ENCODE results near the gene BCDIN3D. TPM values are rescaled to one million over a fixed set of nuclear protein-coding genes. Genes with fewer than 3 reads are reported as not detected.

The BCDIN3D gene
- total RNA-seq, 1 donor from 2014 or later, result 5.3 TPM

DNA sequence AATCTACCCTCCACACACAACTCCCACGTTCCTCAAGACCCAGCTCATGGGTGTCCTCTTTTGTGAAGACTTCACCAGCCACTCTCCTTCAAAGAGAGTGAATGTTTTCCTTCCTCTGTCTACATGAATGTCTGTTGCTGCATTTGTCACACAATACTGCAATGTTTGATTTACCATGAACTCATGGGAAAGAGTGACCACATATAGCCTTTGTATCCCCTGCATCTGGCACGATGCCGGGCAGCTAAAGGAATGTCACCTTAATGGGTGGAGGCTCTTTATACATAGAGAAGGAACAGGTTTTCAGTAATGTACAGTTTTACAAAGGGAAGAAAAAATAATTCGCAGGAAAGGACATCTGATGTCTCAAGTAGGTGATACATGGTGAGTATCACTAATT, 12.1 kb upstream of the BCDIN3D start:
- DNase-seq (ENCODE audit: extremely low spot score, unreplicated experiment), result no peak
- H3K4me1 Mint-ChIP-seq (ENCODE audit: unreplicated experiment), result peaks cover 3% of the 10 kb centered on the region
- H3K27ac Mint-ChIP-seq (ENCODE audit: unreplicated experiment), result no peak overlapping the region
- no peaks in the 10 kb centered on the region for H3K9me3 Mint-ChIP-seq (ENCODE audit: unreplicated experiment)
- H3K36me3 Mint-ChIP-seq (ENCODE audit: unreplicated experiment), result no peaks in the 10 kb centered on the region
- TF ChIP-seq, protein P1, sequence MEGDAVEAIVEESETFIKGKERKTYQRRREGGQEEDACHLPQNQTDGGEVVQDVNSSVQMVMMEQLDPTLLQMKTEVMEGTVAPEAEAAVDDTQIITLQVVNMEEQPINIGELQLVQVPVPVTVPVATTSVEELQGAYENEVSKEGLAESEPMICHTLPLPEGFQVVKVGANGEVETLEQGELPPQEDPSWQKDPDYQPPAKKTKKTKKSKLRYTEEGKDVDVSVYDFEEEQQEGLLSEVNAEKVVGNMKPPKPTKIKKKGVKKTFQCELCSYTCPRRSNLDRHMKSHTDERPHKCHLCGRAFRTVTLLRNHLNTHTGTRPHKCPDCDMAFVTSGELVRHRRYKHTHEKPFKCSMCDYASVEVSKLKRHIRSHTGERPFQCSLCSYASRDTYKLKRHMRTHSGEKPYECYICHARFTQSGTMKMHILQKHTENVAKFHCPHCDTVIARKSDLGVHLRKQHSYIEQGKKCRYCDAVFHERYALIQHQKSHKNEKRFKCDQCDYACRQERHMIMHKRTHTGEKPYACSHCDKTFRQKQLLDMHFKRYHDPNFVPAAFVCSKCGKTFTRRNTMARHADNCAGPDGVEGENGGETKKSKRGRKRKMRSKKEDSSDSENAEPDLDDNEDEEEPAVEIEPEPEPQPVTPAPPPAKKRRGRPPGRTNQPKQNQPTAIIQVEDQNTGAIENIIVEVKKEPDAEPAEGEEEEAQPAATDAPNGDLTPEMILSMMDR (IDR thresholded peaks at IDR 0.05), result no peak
- peaks cover 78% of the 10 kb centered on the region for H3K27me3 Mint-ChIP-seq (ENCODE audit: unreplicated experiment)
- H3K4me3 Mint-ChIP-seq (ENCODE audit: unreplicated experiment), result no peak overlapping the region

DNA sequence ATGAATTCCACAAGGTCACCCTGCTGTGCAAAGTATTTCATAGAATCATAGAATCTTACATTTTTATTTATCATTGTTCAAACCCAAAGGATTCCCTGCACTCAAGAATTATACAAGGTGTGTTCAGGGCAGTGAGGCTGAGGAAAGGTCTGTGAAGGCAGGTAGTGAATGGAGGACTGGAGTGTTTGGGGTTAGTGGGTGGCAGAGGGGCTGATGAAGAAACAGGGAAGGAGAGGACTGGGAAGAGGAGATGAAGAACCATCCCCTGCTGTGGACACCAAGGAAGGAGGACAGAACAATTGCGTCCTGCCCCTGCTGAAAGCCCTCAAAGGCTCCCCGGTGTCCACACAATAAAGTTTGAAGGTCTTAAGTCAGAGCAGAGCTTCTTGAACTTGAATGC, 10.8 kb upstream of the BCDIN3D start:
- peaks cover 3% of the 10 kb centered on the region for H3K4me1 Mint-ChIP-seq (ENCODE audit: unreplicated experiment)
- peaks cover 80% of the 10 kb centered on the region for H3K27me3 Mint-ChIP-seq (ENCODE audit: unreplicated experiment)
- H3K9me3 Mint-ChIP-seq (ENCODE audit: unreplicated experiment), result no peaks in the 10 kb centered on the region

DNA sequence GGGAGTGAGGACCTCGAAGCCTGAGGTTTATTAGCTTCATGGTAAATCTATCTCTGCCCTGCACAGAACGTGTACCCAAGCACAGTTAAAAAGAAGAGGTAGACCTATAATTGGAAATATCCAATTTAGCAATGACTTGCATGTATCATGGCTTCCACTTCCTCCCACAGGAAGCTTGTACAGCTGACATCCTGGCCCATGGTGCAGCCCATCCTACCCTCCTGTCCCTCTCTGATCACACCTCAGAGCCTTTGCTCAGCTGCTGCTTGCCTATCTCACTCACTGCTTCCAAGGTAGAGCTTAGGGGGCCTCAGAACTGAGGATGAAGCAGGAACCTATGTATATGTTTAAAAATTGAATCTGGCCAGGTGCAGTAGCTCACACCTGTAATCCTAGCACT, 4.3 kb upstream of the BCDIN3D start:
- no peak overlapping the region for H3K4me3 Mint-ChIP-seq (ENCODE audit: unreplicated experiment)
- H3K9me3 Mint-ChIP-seq (ENCODE audit: unreplicated experiment), result no peaks in the 10 kb centered on the region
- peaks cover 10% of the 10 kb centered on the region for H3K4me1 Mint-ChIP-seq (ENCODE audit: unreplicated experiment)
- TF ChIP-seq, protein P1 (IDR thresholded peaks at IDR 0.05), result no peak
- no peaks in the 10 kb centered on the region for H3K36me3 Mint-ChIP-seq (ENCODE audit: unreplicated experiment)
- peaks cover 55% of the 10 kb centered on the region for H3K27me3 Mint-ChIP-seq (ENCODE audit: unreplicated experiment)
- no peak overlapping the region for H3K27ac Mint-ChIP-seq (ENCODE audit: unreplicated experiment)
- no peak for DNase-seq (ENCODE audit: extremely low spot score, unreplicated experiment)

More for the DNA sequence above, 10.8 kb upstream of the BCDIN3D start:
- no peak for DNase-seq (ENCODE audit: extremely low spot score, unreplicated experiment)
- no peak overlapping the region for H3K4me3 Mint-ChIP-seq (ENCODE audit: unreplicated experiment)
- H3K36me3 Mint-ChIP-seq (ENCODE audit: unreplicated experiment), result no peaks in the 10 kb centered on the region
- H3K27ac Mint-ChIP-seq (ENCODE audit: unreplicated experiment), result no peak overlapping the region
- TF ChIP-seq, protein P1 (IDR thresholded peaks at IDR 0.05), result no peak

DNA sequence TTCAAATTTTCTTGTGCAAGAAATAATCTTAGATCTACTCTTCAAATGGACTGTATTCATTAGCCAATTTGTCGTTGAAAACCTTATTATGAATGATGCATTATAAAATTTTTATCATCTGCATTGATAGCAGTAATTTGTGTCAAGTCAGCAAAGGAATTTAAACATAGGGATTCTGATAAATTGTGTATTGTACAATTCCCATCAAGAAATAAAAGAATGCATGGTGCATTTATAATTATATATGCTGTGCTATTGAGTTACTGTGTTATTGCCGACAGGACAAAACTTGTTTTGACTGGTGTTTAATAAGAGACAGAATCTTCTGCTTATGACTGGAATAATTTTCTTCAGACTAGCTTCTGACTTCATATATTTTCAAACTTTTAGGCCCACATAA, 3.1 kb upstream of the BCDIN3D start:
- Mint-ChIP-seq H3K4me3 (ENCODE audit: unreplicated experiment) (no peak overlapping the region), H3K27ac (ENCODE audit: unreplicated experiment) (no peak overlapping the region), H3K36me3 (ENCODE audit: unreplicated experiment) (no peaks in the 10 kb centered on the region), H3K9me3 (ENCODE audit: unreplicated experiment) (no peaks in the 10 kb centered on the region), H3K4me1 (ENCODE audit: unreplicated experiment) (peaks cover 22% of the 10 kb centered on the region), H3K27me3 (ENCODE audit: unreplicated experiment) (peaks cover 44% of the 10 kb centered on the region)
- TF ChIP-seq, protein P1 (IDR thresholded peaks at IDR 0.05), result no peak
- no peak for DNase-seq (ENCODE audit: extremely low spot score, unreplicated experiment)

DNA sequence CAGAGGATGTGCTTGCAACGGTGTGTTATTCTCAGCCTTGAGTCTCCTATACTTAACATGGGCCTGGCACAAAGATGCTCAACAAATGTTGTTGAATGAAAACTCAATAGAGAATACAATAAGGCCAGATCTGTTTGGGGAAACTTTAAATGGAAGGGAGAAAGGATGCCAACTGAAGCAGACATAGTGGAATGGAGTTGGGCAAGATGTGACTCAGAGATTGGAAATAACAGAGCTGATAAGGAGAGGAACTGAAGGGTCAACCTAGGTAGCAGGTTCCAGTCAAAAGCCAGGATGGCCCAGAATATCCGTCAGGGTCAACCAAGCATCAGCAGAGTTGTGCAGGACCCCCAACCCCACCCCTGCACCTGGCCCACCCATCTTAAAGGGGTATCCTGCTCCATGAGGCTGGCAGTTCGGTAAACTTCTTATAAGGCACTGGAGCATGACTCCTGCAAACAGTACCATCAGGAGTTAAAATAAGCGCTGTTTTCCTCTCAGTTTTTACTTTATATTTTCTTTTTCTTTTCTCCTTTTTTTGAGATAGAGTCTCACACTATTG, 1.1 kb upstream of the BCDIN3D start:
- H3K4me1 Mint-ChIP-seq (ENCODE audit: unreplicated experiment), result peaks cover 23% of the 10 kb centered on the region
- H3K27me3 Mint-ChIP-seq (ENCODE audit: unreplicated experiment), result peaks cover 30% of the 10 kb centered on the region
- H3K36me3 Mint-ChIP-seq (ENCODE audit: unreplicated experiment), result no peaks in the 10 kb centered on the region
- TF ChIP-seq, protein P1 (IDR thresholded peaks at IDR 0.05), result no peak
- H3K4me3 Mint-ChIP-seq (ENCODE audit: unreplicated experiment), result no peak overlapping the region
- no peaks in the 10 kb centered on the region for H3K9me3 Mint-ChIP-seq (ENCODE audit: unreplicated experiment)
- H3K27ac Mint-ChIP-seq (ENCODE audit: unreplicated experiment), result no peak overlapping the region
- no peak for DNase-seq (ENCODE audit: extremely low spot score, unreplicated experiment)
